ENCODE measurements around the gene TSHZ2. TPM values are rescaled to one million over a fixed set of nuclear protein-coding genes. Genes with fewer than 3 reads are reported as not detected.

Gene TSHZ2
- total and polyA plus RNA-seq, 2 experiments from 2014 or later, result 1.1 to 5.2 TPM

- Histone ChIP-seq H2AFZ (no peak overlapping the region), H3K36me3 (replicated peaks; ENCODE audit: insufficient read depth, low read depth) (no peaks in the 10 kb centered on the region), H3K4me2 (no peak overlapping the region), H3K9me2 (replicated peaks; ENCODE audit: insufficient read depth) (no peaks in the 10 kb centered on the region), H3K9me3 (ENCODE audit: low read depth) (no peaks in the 10 kb centered on the region), H3K79me2 (no peaks in the 10 kb centered on the region), H4K20me1 (ENCODE audit: insufficient read depth, poor library complexity, severe bottlenecking) (no peaks in the 10 kb centered on the region), H3K27me3 (no peaks in the 10 kb centered on the region), H3K27ac (no peak overlapping the region), H3K4me3 (no peak overlapping the region), H3K4me1 (ENCODE audit: insufficient read depth) (no peaks in the 10 kb centered on the region)
- no peak for DNase-seq (ENCODE audit: low spot score)
- TF ChIP-seq EZH2 (IDR thresholded peaks at IDR 0.05; ENCODE audit: borderline replicate concordance) (no peak), EZH2phosphoT487 (IDR thresholded peaks at IDR 0.05; ENCODE audit: low read depth, severe bottlenecking, unreplicated experiment) (no peak)
- TF ChIP-seq, protein P1, sequence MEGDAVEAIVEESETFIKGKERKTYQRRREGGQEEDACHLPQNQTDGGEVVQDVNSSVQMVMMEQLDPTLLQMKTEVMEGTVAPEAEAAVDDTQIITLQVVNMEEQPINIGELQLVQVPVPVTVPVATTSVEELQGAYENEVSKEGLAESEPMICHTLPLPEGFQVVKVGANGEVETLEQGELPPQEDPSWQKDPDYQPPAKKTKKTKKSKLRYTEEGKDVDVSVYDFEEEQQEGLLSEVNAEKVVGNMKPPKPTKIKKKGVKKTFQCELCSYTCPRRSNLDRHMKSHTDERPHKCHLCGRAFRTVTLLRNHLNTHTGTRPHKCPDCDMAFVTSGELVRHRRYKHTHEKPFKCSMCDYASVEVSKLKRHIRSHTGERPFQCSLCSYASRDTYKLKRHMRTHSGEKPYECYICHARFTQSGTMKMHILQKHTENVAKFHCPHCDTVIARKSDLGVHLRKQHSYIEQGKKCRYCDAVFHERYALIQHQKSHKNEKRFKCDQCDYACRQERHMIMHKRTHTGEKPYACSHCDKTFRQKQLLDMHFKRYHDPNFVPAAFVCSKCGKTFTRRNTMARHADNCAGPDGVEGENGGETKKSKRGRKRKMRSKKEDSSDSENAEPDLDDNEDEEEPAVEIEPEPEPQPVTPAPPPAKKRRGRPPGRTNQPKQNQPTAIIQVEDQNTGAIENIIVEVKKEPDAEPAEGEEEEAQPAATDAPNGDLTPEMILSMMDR (IDR thresholded peaks at IDR 0.05; ENCODE audit: poor library complexity), result no peak
- WGBS (ENCODE audit: low lambda C conversion rate, missing lambda C conversion rate), result 86% methylated on average over 3 of the region's 3 CpGs
These were observed 30.4 kb upstream of the TSHZ2 start for GRCh38 chr20:52941808-52942207.

- no peak for TF ChIP-seq EZH2 (IDR thresholded peaks at IDR 0.05; ENCODE audit: borderline replicate concordance)
- TF ChIP-seq, protein P1 (IDR thresholded peaks at IDR 0.05; ENCODE audit: poor library complexity), result no peak
- no peak for TF ChIP-seq EZH2phosphoT487 (IDR thresholded peaks at IDR 0.05; ENCODE audit: low read depth, severe bottlenecking, unreplicated experiment)
- Histone ChIP-seq H2AFZ (no peak overlapping the region), H3K27ac (peak overlapping the region; percentile 15), H3K27me3 (no peaks in the 10 kb centered on the region), H3K4me2 (no peak overlapping the region), H3K9me2 (replicated peaks; ENCODE audit: insufficient read depth) (no peaks in the 10 kb centered on the region), H3K9me3 (ENCODE audit: low read depth) (no peaks in the 10 kb centered on the region), H3K36me3 (replicated peaks; ENCODE audit: insufficient read depth, low read depth) (no peaks in the 10 kb centered on the region), H3K4me3 (no peak overlapping the region), H3K4me1 (ENCODE audit: insufficient read depth) (no peaks in the 10 kb centered on the region), H4K20me1 (ENCODE audit: insufficient read depth, poor library complexity, severe bottlenecking) (no peaks in the 10 kb centered on the region), H3K79me2 (no peaks in the 10 kb centered on the region)
- 88% methylated on average over 2 of the region's 2 CpGs for WGBS (ENCODE audit: low lambda C conversion rate, missing lambda C conversion rate)
- DNase-seq (ENCODE audit: low spot score), result peak; percentile 28
These were observed 28.8 kb upstream of the TSHZ2 start for GRCh38 chr20:52943185-52943841.

GRCh38 chr20:52945268-52945667, 26.9 kb upstream of the TSHZ2 start:
- no peak for DNase-seq (ENCODE audit: low spot score)
- no peaks in the 10 kb centered on the region for H3K9me2 ChIP-seq (replicated peaks; ENCODE audit: insufficient read depth)
- H3K4me1 ChIP-seq (ENCODE audit: insufficient read depth), result no peaks in the 10 kb centered on the region
- H3K27me3 ChIP-seq, result no peaks in the 10 kb centered on the region
- peak overlapping the region; percentile 42 for H3K27ac ChIP-seq
- no peaks in the 10 kb centered on the region for H3K79me2 ChIP-seq
- TF ChIP-seq EZH2 (IDR thresholded peaks at IDR 0.05; ENCODE audit: borderline replicate concordance), result no peak
- no peak for TF ChIP-seq EZH2phosphoT487 (IDR thresholded peaks at IDR 0.05; ENCODE audit: low read depth, severe bottlenecking, unreplicated experiment)
- TF ChIP-seq, protein P1 (IDR thresholded peaks at IDR 0.05; ENCODE audit: poor library complexity), result no peak
- H3K4me2 ChIP-seq, result no peak overlapping the region
- H2AFZ ChIP-seq, result no peak overlapping the region
- no peaks in the 10 kb centered on the region for H3K9me3 ChIP-seq (ENCODE audit: low read depth)
- no peak overlapping the region for H3K4me3 ChIP-seq
- no peaks in the 10 kb centered on the region for H4K20me1 ChIP-seq (ENCODE audit: insufficient read depth, poor library complexity, severe bottlenecking)
- 84% methylated on average over 1 of the region's 1 CpG for WGBS (ENCODE audit: low lambda C conversion rate, missing lambda C conversion rate)
- H3K36me3 ChIP-seq (replicated peaks; ENCODE audit: insufficient read depth, low read depth), result no peaks in the 10 kb centered on the region
